ENCODE results near the gene PHF20. TPM values are rescaled to one million over a fixed set of nuclear protein-coding genes. Genes with fewer than 3 reads are reported as not detected.
A peak's percentile ranks its signal among the peaks of the same experiment; 100 is the strongest.

Gene PHF20
- polyA plus RNA-seq, 3 donors = 54.7 to 78.2 (median 73.6) TPM

- H4K20me1 ChIP-seq (ENCODE audit: insufficient read depth, low read length) = peaks cover 20% of the 10 kb centered on the region
- DNase-seq = peak; percentile 92 to 95 (median 95)
- no peaks in the 10 kb centered on the region for H3K9me3 ChIP-seq (replicated peaks in 1 of 2; ENCODE audit: control insufficient read depth in 1 of 2, insufficient read depth in 1 of 2, low read length in 2 of 2)
- Mint-ChIP-seq H3K4me1 (peaks cover 21% of the 10 kb centered on the region), H3K27me3 (ENCODE audit: low read depth in 3 of 3) (no peaks in the 10 kb centered on the region), H3K36me3 (peaks cover 0 to 5% of the 10 kb centered on the region in 2 donors), H3K27ac (peak within 1 kb of the TSS; percentile 96 to 99 (median 98)), H3K9me3 (peaks cover 0 to 2% (median 0%) of the 10 kb centered on the region in 7 donors), H3K4me3 (peak within 1 kb of the TSS; percentile 97 to 100)
- H3K9ac ChIP-seq (ENCODE audit: insufficient read depth, low read length, poor library complexity, severe bottlenecking) = peak within 1 kb of the TSS; percentile 99
- H3K4me1 ChIP-seq (ENCODE audit: control insufficient read depth in 1 of 2, insufficient read depth in 2 of 2, low read length in 2 of 2) = peaks cover 22 to 29% of the 10 kb centered on the region in 2 donors
- peak within 1 kb of the TSS; percentile 82 to 94 (median 94) for H3K4me3 ChIP-seq (replicated peaks in 1 of 3; ENCODE audit: low read depth in 2 of 3, low read length in 3 of 3)
- peaks cover 31% of the 10 kb centered on the region for H3K79me2 ChIP-seq (ENCODE audit: insufficient read depth, low read length)
- H3K27ac ChIP-seq (ENCODE audit: low read depth in 1 of 2, low read length in 2 of 2) = peak within 1 kb of the TSS; percentile 96 to 99
- peak; percentile 97 for TF ChIP-seq CTCF (IDR thresholded peaks at IDR 0.05)
- intact Hi-C loops (cut with micrococcal nuclease) = loop anchor here in 1 of 2 donors (10.0 kb wide), 1 partner anchor 110 kb away; no protein-coding TSS in a partner anchor
- H3K4me2 ChIP-seq (replicated peaks; ENCODE audit: extremely low read depth, low read length, poor library complexity, severe bottlenecking) = peak within 1 kb of the TSS; percentile 99
- H3K36me3 ChIP-seq (replicated peaks in 1 of 2; ENCODE audit: control insufficient read depth in 1 of 2, insufficient read depth in 2 of 2, low read length in 2 of 2) = peaks cover under 1 to 1% of the 10 kb centered on the region in 2 donors
- no peaks in the 10 kb centered on the region for H3K27me3 ChIP-seq (ENCODE audit: control insufficient read depth in 2 of 2, insufficient read depth in 2 of 2, low read length in 2 of 2)
- under 1% methylated on average over 76 of the region's 76 CpGs for WGBS (ENCODE audit: insufficient coverage)
- H2AFZ ChIP-seq (ENCODE audit: insufficient read depth, low read depth, low read length, poor library complexity, severe bottlenecking) = peak within 1 kb of the TSS; percentile 88
Measured at GRCh38 chr20:35954200-35954906, 182.5 kb downstream of the PHF20 start, which contains the start of gene SCAND1. Gene SCAND1, minus strand, starts transcription at chr20:35954502. Its CDS starts 218 bp downstream, at chr20:35954284.

- H3K27me3 ChIP-seq (ENCODE audit: control insufficient read depth in 2 of 2, insufficient read depth in 2 of 2, low read length in 2 of 2) = no peaks in the 10 kb centered on the region
- Mint-ChIP-seq H3K36me3 (peaks cover 0 to 5% of the 10 kb centered on the region in 2 donors), H3K27me3 (ENCODE audit: low read depth in 3 of 3) (no peaks in the 10 kb centered on the region), H3K27ac (peak overlapping the region; percentile 96 to 99 (median 98)), H3K9me3 (peaks cover 0 to 2% (median 0%) of the 10 kb centered on the region in 7 donors), H3K4me1 (peaks cover 21% of the 10 kb centered on the region), H3K4me3 (peak overlapping the region; percentile 97 to 100)
- H4K20me1 ChIP-seq (ENCODE audit: insufficient read depth, low read length) = peaks cover 17% of the 10 kb centered on the region
- H3K9ac ChIP-seq (ENCODE audit: insufficient read depth, low read length, poor library complexity, severe bottlenecking) = peak overlapping the region; percentile 99
- peak; percentile 26 to 48 (median 45) for DNase-seq
- WGBS (ENCODE audit: insufficient coverage) = under 1% methylated on average over 14 of the region's 19 CpGs
- peaks cover 31% of the 10 kb centered on the region for H3K79me2 ChIP-seq (ENCODE audit: insufficient read depth, low read length)
- H3K4me3 ChIP-seq (replicated peaks in 1 of 3; ENCODE audit: low read depth in 2 of 3, low read length in 3 of 3) = peak overlapping the region; percentile 82 to 94 (median 94)
- intact Hi-C loops (cut with micrococcal nuclease) = loop anchor here in 1 of 2 donors (10.0 kb wide), 1 partner anchor 110 kb away; no protein-coding TSS in a partner anchor
- TF ChIP-seq CTCF (IDR thresholded peaks at IDR 0.05) = no peak
- peak overlapping the region; percentile 88 for H2AFZ ChIP-seq (ENCODE audit: insufficient read depth, low read depth, low read length, poor library complexity, severe bottlenecking)
- H3K27ac ChIP-seq (ENCODE audit: low read depth in 1 of 2, low read length in 2 of 2) = peak overlapping the region; percentile 96 to 99
- no peaks in the 10 kb centered on the region for H3K36me3 ChIP-seq (replicated peaks in 1 of 2; ENCODE audit: control insufficient read depth in 1 of 2, insufficient read depth in 2 of 2, low read length in 2 of 2)
- H3K4me1 ChIP-seq (ENCODE audit: control insufficient read depth in 1 of 2, insufficient read depth in 2 of 2, low read length in 2 of 2) = peaks cover 22 to 29% of the 10 kb centered on the region in 2 donors
- H3K9me3 ChIP-seq (replicated peaks in 1 of 2; ENCODE audit: control insufficient read depth in 1 of 2, insufficient read depth in 1 of 2, low read length in 2 of 2) = no peaks in the 10 kb centered on the region
- H3K4me2 ChIP-seq (replicated peaks; ENCODE audit: extremely low read depth, low read length, poor library complexity, severe bottlenecking) = peak overlapping the region; percentile 99
Measured at GRCh38 chr20:35954907-35955251, 183.1 kb downstream of the PHF20 start.
